Astrocyte of the hippocampus (primary cell): Measurements from ENCODE around the gene ALG1L2.
A peak's percentile ranks its signal among the peaks of the same experiment; 100 is the strongest.
"Not testable (repeated sequence)": the region's sequence is repeated elsewhere in the genome, so short reads cannot be mapped to it uniquely, and the experiment has no call there.

Source experiments
- DNase-seq: peaks from one replicate; pipeline ENCODE4 v3.0.0; 2011; ENCODE audit warnings: low read depth, low spot score

ALG1L2 gene, protein sequence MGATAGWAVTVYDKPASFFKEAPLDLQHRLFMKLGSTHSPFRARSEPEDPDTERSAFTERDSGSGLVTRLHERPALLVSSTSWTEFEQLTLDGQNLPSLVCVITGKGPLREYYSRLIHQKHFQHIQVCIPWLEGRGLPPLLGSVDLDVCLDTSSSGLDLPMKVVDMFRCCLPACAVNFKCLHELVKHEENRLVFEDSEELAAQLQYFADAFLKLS

DNA sequence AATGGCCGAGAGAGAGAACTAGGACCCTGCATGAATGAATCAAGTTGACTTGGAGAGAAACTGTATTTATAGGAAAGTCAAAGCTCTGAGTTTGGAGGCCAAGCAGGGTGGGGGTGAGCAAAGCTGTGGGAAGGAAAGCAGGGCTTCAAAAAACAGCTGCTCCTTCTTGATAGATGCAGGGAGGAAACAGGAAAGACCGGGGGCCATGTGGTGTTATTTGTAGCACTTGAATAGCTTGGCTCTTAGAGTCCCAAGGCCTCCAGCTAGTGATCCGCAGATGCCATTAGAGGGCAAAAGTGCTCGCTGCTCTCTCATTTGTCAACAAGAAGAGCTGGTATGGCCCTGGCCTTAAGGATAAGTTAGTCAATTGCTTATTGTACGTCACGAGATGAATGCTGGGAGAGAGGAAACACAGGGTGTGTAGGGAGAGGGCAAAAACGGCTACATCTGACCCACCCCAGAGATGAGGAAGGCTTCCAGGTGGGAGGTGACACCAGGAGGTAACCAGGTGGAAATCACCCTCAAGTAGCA is at the start of gene ALG1L2:
ALG1L2 (plus strand) TSS at position 481 of the 531 bp plus-strand sequence. CDS start 186 bp downstream, outside the sequence.
- DNase-seq, result no peak

GRCh38 chr3:130037126-130037815 is 44.4 kb upstream of the ALG1L2 start:
- DNase-seq, result peak; percentile 59

GRCh38 chr3:130042736-130043135 is 38.9 kb upstream of the ALG1L2 start:
- DNase-seq, result not testable (repeated sequence)

DNA sequence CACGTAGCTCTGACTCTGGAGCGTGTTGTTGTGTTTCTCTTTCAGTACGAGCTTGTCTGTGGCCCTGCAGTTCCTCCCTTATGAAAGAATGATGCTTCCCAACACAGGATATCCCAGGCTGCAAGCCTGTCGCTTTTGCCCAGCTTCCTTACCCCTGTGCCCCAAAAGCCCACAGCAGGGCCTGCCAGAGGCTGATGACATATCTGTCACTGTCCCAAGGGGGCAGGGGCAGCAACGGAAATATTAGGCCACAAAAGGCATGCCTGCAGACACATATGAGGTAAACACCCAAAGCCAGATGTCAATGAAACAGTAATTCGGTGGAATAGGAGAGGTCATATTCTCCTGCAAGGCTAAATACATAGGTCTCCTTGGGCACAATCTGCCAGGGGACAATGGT is 38.0 kb upstream of the ALG1L2 start:
- DNase-seq, result not testable (repeated sequence)

DNA sequence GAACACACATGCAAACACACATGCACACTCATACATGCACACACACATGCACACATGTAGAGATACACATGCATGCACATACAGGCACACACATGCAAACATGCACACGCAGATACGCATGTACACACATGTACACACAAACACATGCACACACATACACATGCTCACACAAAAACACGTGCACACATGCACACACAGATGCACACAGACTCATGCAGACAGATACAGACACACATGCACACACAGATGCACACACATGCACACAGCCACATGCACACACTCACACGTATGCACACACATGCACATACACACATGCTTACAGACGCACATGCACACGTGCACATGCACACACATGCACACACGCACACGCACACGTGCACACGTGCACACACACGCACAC is 37.3 kb upstream of the ALG1L2 start:
- no peak for DNase-seq

DNA sequence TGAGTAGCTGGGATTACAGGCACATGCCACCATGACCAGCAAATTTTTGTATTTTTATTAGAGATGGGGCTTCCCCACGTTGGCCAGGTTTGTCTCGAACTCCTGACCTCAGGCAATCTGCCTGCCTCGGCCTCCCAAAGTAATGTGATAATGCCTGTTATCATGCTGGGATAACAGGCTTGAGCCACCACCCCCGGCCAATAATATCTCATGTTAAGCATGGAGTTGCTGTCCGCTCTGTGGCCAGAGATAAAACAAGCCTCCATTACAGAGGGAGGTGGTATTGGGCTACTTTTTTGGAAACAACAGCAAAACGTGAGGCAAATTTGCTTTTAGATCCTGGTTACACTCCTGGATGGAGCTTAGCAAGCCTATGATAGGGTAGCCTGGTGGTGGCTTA is 32.9 kb upstream of the ALG1L2 start:
- no peak for DNase-seq

- DNase-seq, result not testable (repeated sequence)
Measured at GRCh38 chr3:130052366-130052765, 29.3 kb upstream of the ALG1L2 start.

DNA sequence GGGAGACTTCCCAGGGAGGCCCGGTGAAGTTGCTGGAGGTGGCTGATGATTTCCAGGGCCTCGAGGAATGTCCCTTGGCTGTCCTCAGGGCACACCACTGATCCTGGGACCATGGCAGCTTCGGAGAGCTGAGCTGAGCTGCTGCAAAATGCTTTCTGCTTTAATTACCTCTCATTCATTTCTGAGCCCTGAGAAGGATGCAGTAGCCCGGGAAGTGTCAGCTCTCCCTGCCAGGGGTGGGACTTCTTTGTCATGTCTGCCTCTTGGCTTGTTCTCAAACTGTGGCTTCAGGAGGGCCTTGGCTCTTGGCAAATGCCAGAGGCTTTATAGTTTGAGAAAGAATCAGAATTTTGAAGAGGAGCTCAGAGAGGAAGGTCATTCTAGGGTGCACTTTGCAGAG is 28.7 kb upstream of the ALG1L2 start:
- not testable (repeated sequence) for DNase-seq

DNA sequence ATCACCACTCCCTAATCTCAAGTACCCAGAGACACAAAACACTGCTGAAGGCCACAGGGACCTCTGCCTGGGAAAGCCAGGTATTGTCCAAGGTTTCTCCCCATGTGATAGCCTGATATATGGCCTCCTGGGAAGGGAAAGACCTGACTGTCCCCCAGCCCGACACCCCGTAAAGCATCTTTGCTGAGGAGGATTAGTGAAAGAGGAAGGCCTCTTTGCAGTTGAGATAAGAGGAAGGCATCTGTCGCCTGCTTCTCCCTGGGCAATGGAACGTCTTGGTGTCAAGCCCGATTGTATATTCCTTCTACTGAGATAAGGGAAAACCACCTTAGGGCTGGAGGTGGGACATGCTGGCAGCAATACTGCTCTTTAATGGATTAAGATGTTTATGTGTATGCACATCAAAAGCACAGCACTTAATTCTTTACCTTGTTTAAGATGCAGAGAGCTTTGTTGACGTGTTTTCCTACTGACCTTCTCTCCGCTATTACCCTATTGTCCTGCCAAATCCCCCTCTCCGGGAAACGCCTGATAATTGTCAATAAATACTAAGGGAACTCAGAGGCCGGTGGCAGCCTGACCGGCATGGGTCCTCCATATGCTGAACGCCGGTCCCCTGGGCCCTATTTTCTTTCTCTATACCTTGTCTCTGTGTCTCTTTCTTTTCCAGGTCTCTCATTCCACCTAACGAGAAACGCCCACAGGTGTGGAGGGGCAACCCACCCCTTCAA is 23.9 kb upstream of the ALG1L2 start:
- not testable (repeated sequence) for DNase-seq

DNA sequence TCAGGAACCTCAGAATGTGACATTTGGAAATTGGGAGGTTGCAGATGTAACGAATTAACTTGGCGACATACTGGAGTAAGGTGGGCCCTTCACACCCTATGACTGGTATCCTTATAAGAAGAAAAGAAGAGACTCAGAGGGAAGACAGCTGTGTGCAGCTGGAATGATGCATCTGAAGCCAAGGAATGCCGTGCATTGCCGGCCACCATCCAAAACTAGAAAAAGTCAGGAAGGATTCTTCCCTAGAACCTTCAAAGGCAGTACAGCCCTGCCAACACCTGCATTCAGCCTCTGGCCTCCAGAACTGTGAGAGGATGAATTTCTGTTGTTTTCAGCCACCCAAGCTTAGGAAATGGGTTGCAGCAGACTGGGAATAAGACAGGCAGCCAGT is 23.4 kb upstream of the ALG1L2 start:
- DNase-seq, result not testable (repeated sequence)

GRCh38 chr3:130058716-130059115 is 22.9 kb upstream of the ALG1L2 start:
- not testable (repeated sequence) for DNase-seq

- DNase-seq, result not testable (repeated sequence)
Measured at GRCh38 chr3:130059162-130059561, 22.5 kb upstream of the ALG1L2 start.

GRCh38 chr3:130073582-130073981 is 8.0 kb upstream of the ALG1L2 start:
- no peak for DNase-seq

- DNase-seq, result no peak
Measured at GRCh38 chr3:130077636-130078035, 4.0 kb upstream of the ALG1L2 start.

- not testable (repeated sequence) for DNase-seq
Measured at GRCh38 chr3:130083363-130084090, 1.9 kb downstream of the ALG1L2 start.

DNA sequence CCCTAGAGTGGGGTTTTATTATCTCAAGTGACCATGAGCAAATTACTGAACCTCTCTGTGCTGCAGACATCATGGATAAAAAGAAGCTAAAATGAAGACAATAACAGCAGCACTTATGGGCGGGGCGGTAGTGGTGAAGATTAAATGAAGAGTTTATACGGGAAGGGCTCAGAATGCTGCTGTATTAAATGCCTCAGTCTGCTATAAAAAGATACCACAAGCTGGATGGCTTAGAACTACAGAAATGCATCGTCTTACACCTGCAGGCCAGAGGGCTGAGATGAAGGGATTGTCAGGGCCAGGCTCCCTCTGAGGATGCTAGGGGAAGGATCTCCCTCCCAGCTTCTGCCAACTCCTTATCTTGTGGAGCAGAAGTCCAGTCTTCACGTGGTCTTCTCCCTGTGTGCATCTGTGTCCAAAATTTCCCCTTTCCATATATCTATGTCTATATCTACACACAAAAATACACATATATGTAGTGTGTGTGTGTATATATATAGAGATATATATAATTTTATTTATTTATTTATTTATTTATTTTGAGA is 2.9 kb downstream of the ALG1L2 start:
- no peak for DNase-seq

DNA sequence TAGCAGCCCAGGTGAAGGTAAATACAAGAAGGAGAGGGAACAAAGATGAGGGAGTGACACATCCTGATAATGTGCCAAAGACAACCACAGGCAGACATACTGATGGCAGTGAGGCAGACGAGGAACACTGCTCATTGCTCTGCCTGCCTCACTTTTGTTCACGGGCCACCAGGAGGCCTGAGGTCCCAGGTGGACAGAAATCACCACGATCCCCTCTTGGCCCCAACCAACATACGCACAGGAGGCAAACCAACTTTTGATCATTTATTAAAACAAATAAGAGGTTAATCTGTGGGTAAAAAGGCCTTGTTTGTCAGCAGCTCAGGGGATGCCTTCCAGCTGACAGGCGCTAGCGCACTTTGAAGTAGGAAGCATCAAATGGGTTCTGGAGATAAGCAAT is 4.2 kb downstream of the ALG1L2 start:
- no peak for DNase-seq

DNA sequence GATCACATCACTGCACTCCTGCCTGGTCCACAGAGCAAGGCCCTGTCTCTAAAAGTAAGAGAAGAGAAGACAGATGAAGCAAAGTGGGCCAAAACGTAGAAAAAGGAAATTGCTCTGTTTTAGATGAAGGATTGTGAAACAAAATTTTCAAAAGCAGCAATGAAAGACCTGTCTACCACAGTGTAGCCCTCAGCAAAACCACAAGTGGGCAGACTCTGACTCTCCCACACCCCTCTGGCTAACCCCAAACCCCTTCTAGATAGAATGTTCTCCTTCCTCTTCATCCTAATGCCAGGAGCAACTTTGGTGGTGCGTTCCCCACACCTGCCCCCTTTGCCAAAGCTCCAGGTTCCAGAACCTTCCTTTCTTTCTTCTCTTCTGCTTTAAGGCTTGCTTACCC is 5.0 kb downstream of the ALG1L2 start:
- not testable (repeated sequence) for DNase-seq

DNA sequence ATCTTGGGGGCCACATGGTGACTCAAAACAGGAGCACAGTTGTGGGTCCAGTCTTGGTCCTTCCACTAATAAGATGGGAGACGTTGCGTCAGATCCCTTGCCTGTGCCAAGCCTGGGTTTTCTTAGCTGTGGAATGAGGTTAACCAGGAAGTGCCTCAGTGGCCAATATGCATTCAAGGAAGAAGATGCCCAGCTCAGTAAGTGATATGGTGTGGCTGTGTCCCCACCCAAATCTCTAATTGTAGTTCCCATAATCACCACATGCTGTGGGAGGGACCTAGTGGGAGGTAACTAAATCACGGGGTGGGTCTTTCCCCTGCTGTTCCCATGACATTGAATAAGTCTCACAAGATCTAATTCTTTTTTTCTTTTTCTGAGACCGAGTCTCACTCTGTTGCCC is 6.4 kb downstream of the ALG1L2 start:
- DNase-seq, result no peak

DNA sequence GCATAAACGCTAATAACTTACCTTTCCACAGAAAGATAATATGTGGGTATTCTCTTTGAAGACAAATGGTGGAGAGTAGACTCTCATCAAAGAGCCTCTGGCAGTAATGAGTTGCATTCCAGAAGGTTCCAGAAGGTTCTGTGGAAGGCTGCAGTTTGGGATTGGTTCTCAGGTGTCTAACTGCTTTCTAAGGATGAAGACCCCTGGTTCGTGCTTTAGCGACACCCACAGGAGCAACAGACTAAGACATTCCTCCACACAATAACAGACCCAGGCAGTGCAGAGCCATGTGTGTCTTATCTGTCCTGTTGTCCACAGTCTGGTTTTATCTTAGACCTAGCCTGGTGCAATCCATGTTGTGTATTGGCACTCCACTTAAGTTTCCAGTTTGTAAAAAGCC is 9.1 kb downstream of the ALG1L2 start:
- DNase-seq, result not testable (repeated sequence)

- no peak for DNase-seq
Measured at GRCh38 chr3:130091958-130092357, 10.3 kb downstream of the ALG1L2 start.
